CD4-positive, CD25-positive, alpha-beta regulatory T cell (primary cell): ENCODE data around the gene CCDC50. TPM values are rescaled to one million over a fixed set of nuclear protein-coding genes. Genes with fewer than 3 reads are reported as not detected.

ENCODE experiments used
- ATAC-seq, 2 donors: fragments of 150-1000 bp; cut with Tn5 transposase; one replicate each; pipeline ENCODE4 v1.10.0; 2021; ENCODE audit warnings: low read depth in 2 of 2, moderate number of reproducible peaks in 2 of 2, moderate library complexity in 1 of 2
- DNase-seq, 3 donors: peaks; one replicate each; pipeline versions ENCODE4 v3.0.0 to v3.0.0-alpha.2; 2012 to 2022; ENCODE audit warnings: mixed read lengths in 1 of 3
- H3K27ac ChIP-seq: one replicate; pipeline ENCODE4 v1.7.0; 2013; ENCODE audit warnings: mild to moderate bottlenecking, low read length; ENCODE audit not compliant: insufficient read depth, poor library complexity, severe bottlenecking
- H3K27me3 ChIP-seq: one replicate; pipeline ENCODE4 v1.7.0; 2013; ENCODE audit warnings: low read length; ENCODE audit not compliant: control insufficient read depth, insufficient read depth
- H3K36me3 ChIP-seq: one replicate; pipeline ENCODE4 v1.7.0; 2013; ENCODE audit warnings: mild to moderate bottlenecking, low read length, moderate library complexity; ENCODE audit not compliant: control insufficient read depth, insufficient read depth
- H3K4me1 ChIP-seq: 2 replicates; pipeline ENCODE4 v1.7.0; 2013; ENCODE audit warnings: mild to moderate bottlenecking, low read length; ENCODE audit not compliant: insufficient read depth, control insufficient read depth, poor library complexity, severe bottlenecking
- H3K4me3 ChIP-seq: one replicate; pipeline ENCODE4 v1.7.0; 2013; ENCODE audit warnings: low read depth, mild to moderate bottlenecking, low read length, moderate library complexity
- H3K9me3 ChIP-seq, 2 experiments: 1 replicate in 1 of 2; 2 replicates in 1 of 2; pipeline ENCODE4 v1.7.0; 2013; ENCODE audit warnings: low read length in 2 of 2, mild to moderate bottlenecking in 1 of 2, moderate library complexity in 1 of 2; ENCODE audit not compliant: control insufficient read depth in 2 of 2
- H3K27ac Mint-ChIP-seq, 3 donors: one replicate each; pipeline ENCODE4 v1.8.0; 2020 to 2022; ENCODE audit warnings: mild to moderate bottlenecking in 3 of 3, mixed read lengths in 3 of 3, moderate library complexity in 2 of 3
- H3K27me3 Mint-ChIP-seq: one replicate; pipeline ENCODE4 v1.8.0; 2022; ENCODE audit warnings: mild to moderate bottlenecking, mixed read lengths
- H3K36me3 Mint-ChIP-seq: one replicate; pipeline ENCODE4 v1.8.0; 2020; ENCODE audit warnings: mixed read lengths
- H3K4me1 Mint-ChIP-seq, 4 donors: one replicate each; pipeline ENCODE4 v1.8.0; 2020 to 2022; ENCODE audit warnings: mixed read lengths in 4 of 4, mild to moderate bottlenecking in 1 of 4
- H3K4me3 Mint-ChIP-seq, 4 donors: one replicate each; pipeline ENCODE4 v1.8.0; 2020 to 2022; ENCODE audit warnings: mild to moderate bottlenecking in 4 of 4, mixed read lengths in 4 of 4, moderate library complexity in 3 of 4
- H3K9me3 Mint-ChIP-seq, 7 donors: one replicate each; pipeline ENCODE4 v1.8.0; 2020 to 2022; ENCODE audit warnings: mixed read lengths in 7 of 7, mild to moderate bottlenecking in 3 of 7, moderate library complexity in 2 of 7
- polyA plus RNA-seq, 4 donors: library from polyadenylated mRNA; unstranded; fragments of 300-500 nt; fragmentation: Illumina TruSeq; gene quantifications; one replicate each; pipeline ENCODE4 v1.2.3, GENCODE V29; 2021
- total RNA-seq: library from RNA; stranded (reverse); gene quantifications from one replicate; pipeline ENCODE4 v1.2.3, GENCODE V29; 2022

The CCDC50 gene
- 10.3 TPM for total RNA-seq
- 10 to 100 TPM in 1 of 4 donors, 1 to 10 TPM in 3; 7.8 to 11.4 (median 9.0) TPM for polyA plus RNA-seq

DNA sequence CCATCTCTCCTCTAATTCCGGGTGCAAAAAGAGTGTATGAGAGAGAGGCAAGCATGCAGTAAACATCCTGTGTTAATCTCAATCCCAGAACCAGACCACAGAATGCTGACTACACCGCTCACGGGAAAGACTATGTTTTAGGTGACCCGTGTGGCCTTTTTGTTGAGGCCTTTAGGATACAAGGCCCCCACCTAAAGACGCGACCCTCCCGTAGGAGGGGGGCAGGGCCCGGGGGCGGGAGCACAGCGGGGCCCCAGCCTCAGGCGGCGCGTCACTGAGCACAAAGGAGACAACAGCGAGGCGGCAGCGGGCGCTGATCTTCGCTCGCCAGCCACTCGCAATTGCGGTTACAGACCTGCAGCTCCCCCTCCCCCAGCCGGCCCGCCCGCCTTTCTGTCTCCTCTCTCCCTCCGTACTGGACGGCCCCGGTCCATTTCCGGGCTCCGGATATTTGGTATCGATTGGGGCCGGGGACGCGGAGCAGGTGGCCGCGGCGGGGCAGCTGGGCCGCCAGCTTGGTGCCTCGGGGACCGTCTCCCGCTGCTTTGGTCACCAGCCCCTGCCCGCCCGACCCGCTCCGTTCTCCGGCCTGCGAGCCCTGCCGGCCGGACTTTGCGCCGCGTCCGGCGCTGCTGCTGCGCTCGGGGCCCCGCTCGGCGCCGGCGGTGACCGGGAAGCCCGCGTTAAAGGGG, at the start of gene CCDC50:
CCDC50 (plus strand) TSS at position 433 of the 692 bp plus-strand sequence. CDS start 281 bp downstream, outside the sequence.
- peak; percentile 36 to 48 (median 39) for DNase-seq
- no peaks in the 10 kb centered on the region for H3K27me3 ChIP-seq
- peak within 1 kb of the TSS; percentile 43 to 86 (median 71) for H3K27ac Mint-ChIP-seq
- peak within 1 kb of the TSS; percentile 83 to 88 (median 88) for H3K4me3 Mint-ChIP-seq
- no peaks in the 10 kb centered on the region for H3K36me3 ChIP-seq
- peaks cover 9% of the 10 kb centered on the region for H3K4me1 ChIP-seq
- ATAC-seq: peak; percentile 45 to 58
- H3K27ac ChIP-seq: no peak within 1 kb of the TSS
- peaks cover 0 to 3% (median 0%) of the 10 kb centered on the region in 7 donors for H3K9me3 Mint-ChIP-seq
- H3K4me3 ChIP-seq: peak within 1 kb of the TSS; percentile 75
- H3K36me3 Mint-ChIP-seq: no peaks in the 10 kb centered on the region
- H3K27me3 Mint-ChIP-seq: peaks cover 8% of the 10 kb centered on the region
- peaks cover 8 to 45% (median 22%) of the 10 kb centered on the region in 4 donors for H3K4me1 Mint-ChIP-seq
- H3K9me3 ChIP-seq: no peaks in the 10 kb centered on the region

GRCh38 chr3:191280111-191280510, 49.1 kb upstream of the CCDC50 start:
- Mint-ChIP-seq H3K4me1 (no peaks in the 10 kb centered on the region), H3K36me3 (no peaks in the 10 kb centered on the region), H3K27me3 (no peaks in the 10 kb centered on the region), H3K4me3 (no peak overlapping the region), H3K27ac (no peak overlapping the region), H3K9me3 (peaks cover 0 to under 1% (median 0%) of the 10 kb centered on the region in 7 donors)
- DNase-seq (no peak), ATAC-seq (no peak)
- H3K27me3 ChIP-seq: no peaks in the 10 kb centered on the region
- H3K4me3 ChIP-seq: no peak overlapping the region
- no peaks in the 10 kb centered on the region for H3K36me3 ChIP-seq
- H3K9me3 ChIP-seq: no peaks in the 10 kb centered on the region
- no peak overlapping the region for H3K27ac ChIP-seq
- H3K4me1 ChIP-seq: no peaks in the 10 kb centered on the region

GRCh38 chr3:191280882-191281281, 48.3 kb upstream of the CCDC50 start:
- no peaks in the 10 kb centered on the region for H3K36me3 ChIP-seq
- H3K27me3 Mint-ChIP-seq: no peaks in the 10 kb centered on the region
- no peak overlapping the region for H3K4me3 Mint-ChIP-seq
- no peak overlapping the region for H3K27ac ChIP-seq
- H3K4me3 ChIP-seq: no peak overlapping the region
- no peaks in the 10 kb centered on the region for H3K9me3 ChIP-seq
- peaks cover 0 to 2% (median 0%) of the 10 kb centered on the region in 7 donors for H3K9me3 Mint-ChIP-seq
- no peaks in the 10 kb centered on the region for H3K36me3 Mint-ChIP-seq
- DNase-seq: no peak
- no peak overlapping the region for H3K27ac Mint-ChIP-seq
- H3K27me3 ChIP-seq: no peaks in the 10 kb centered on the region
- no peaks in the 10 kb centered on the region for H3K4me1 Mint-ChIP-seq
- no peaks in the 10 kb centered on the region for H3K4me1 ChIP-seq
- ATAC-seq: no peak

DNA sequence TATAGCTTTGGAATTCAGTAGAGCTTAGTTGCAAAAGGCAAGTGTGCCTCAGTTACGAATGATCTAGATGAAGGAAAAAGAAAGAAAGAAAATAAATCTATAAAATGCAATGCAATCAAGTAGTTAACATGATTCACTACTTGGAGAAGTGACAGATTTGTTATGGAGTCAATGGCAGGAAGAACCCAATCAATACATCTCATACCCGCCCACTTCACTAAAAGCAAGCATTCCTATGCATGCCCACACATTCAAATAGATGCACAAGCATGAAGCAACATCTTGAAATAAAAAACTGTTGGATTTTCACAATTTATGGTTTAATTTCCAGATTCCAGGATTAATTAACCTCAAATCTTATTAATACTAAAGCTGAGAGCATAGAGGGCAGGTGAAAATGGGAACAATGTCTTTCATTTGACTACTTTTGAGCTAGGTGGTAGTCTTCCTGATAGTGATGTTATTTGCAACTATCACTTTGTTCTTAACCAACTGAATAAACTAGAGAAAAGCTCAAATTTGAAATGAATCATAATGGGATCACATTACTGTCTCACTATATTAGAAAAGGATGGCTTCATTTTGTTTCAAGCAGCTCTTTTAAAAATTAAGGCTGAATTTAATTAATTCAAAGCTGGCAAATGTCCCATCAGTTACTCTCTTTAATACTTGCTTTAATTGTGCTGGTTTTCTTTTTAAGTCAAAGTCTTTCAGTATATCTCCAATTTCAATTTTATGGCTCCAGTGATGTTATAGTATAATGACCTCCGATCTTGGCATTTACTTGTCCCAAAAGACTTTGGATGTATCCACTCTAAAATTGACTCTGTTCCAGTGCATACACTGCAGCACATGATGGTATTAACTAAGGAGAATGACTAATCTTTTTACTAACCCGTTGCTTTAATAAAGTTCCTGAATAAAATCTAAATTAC, 46.7 kb upstream of the CCDC50 start:
- DNase-seq (no peak), ATAC-seq (no peak)
- Histone ChIP-seq H3K4me1 (no peaks in the 10 kb centered on the region), H3K4me3 (no peak overlapping the region), H3K27me3 (no peaks in the 10 kb centered on the region), H3K27ac (no peak overlapping the region), H3K36me3 (no peaks in the 10 kb centered on the region), H3K9me3 (no peaks in the 10 kb centered on the region)
- Mint-ChIP-seq H3K4me1 (no peaks in the 10 kb centered on the region), H3K4me3 (no peak overlapping the region), H3K9me3 (peaks cover 0 to 2% (median 1%) of the 10 kb centered on the region in 7 donors), H3K36me3 (no peaks in the 10 kb centered on the region), H3K27ac (no peak overlapping the region), H3K27me3 (no peaks in the 10 kb centered on the region)

GRCh38 chr3:191283400-191283799, 45.8 kb upstream of the CCDC50 start:
- H3K9me3 ChIP-seq: no peaks in the 10 kb centered on the region
- H3K27me3 Mint-ChIP-seq: no peaks in the 10 kb centered on the region
- H3K36me3 ChIP-seq: no peaks in the 10 kb centered on the region
- H3K4me3 ChIP-seq: no peak overlapping the region
- no peak overlapping the region for H3K4me3 Mint-ChIP-seq
- DNase-seq: no peak
- ATAC-seq: no peak
- H3K4me1 Mint-ChIP-seq: no peaks in the 10 kb centered on the region
- no peak overlapping the region for H3K27ac Mint-ChIP-seq
- H3K4me1 ChIP-seq: no peaks in the 10 kb centered on the region
- H3K36me3 Mint-ChIP-seq: no peaks in the 10 kb centered on the region
- H3K27me3 ChIP-seq: no peaks in the 10 kb centered on the region
- H3K27ac ChIP-seq: no peak overlapping the region
- peaks cover 0 to 6% (median 1%) of the 10 kb centered on the region in 7 donors for H3K9me3 Mint-ChIP-seq

DNA sequence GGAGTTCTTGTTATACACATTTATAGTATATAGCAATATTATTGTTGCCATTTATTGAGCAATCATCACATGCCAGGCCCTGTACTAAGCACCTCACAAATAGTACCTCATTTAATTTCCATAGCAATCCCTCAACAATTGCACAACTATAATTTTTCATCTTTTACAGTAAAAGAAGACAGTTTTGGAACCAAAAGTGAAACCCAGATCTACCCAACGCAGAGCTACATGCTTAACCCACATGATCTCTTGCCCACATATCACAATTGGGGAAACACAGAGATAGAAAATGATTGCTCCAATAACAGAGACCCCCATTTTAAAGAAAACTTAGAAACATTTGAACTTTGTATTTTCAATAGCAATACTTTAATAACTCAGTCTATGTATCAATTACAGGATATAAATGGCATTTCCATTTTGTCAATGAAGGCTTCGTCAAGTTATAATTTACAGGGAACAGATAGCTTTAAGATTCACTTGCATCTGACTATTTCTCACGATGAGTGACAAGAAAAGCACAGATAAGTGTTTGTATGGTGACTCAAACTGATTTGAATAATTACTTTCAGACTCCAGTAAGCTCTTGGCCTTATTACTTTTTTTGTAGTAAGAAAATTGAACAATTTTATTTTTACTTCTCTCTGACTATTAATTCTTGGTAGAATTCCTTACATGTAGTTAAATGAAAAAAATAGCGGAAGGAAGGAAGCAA, 38.7 kb upstream of the CCDC50 start:
- Histone ChIP-seq H3K27me3 (no peaks in the 10 kb centered on the region), H3K4me3 (peak overlapping the region; percentile 73), H3K9me3 (no peaks in the 10 kb centered on the region), H3K36me3 (no peaks in the 10 kb centered on the region), H3K4me1 (no peaks in the 10 kb centered on the region), H3K27ac (peak overlapping the region; percentile 42)
- Mint-ChIP-seq H3K27ac (peak overlapping the region; percentile 15 to 59 (median 45)), H3K4me3 (peak overlapping the region; percentile 32 to 60 (median 51)), H3K9me3 (peaks cover 0 to 6% (median 1%) of the 10 kb centered on the region in 7 donors), H3K4me1 (peaks cover 2 to 14% (median 10%) of the 10 kb centered on the region in 4 donors), H3K36me3 (no peaks in the 10 kb centered on the region), H3K27me3 (no peaks in the 10 kb centered on the region)
- DNase-seq (peak in 2 of 3 donors; percentile 21 to 40), ATAC-seq (no peak)

GRCh38 chr3:191292243-191293015, 36.8 kb upstream of the CCDC50 start:
- H3K27me3 ChIP-seq: no peaks in the 10 kb centered on the region
- H3K4me3 ChIP-seq: no peak overlapping the region
- H3K27me3 Mint-ChIP-seq: no peaks in the 10 kb centered on the region

More at GRCh38 chr3:191292243-191293015, 36.8 kb upstream of the CCDC50 start:
- Mint-ChIP-seq H3K36me3 (no peaks in the 10 kb centered on the region), H3K4me1 (peaks cover 2 to 14% (median 10%) of the 10 kb centered on the region in 4 donors), H3K4me3 (no peak overlapping the region), H3K27ac (no peak overlapping the region), H3K9me3 (peaks cover 0 to 5% (median 1%) of the 10 kb centered on the region in 7 donors)
- H3K27ac ChIP-seq: no peak overlapping the region
- H3K36me3 ChIP-seq: no peaks in the 10 kb centered on the region
- ATAC-seq: no peak
- H3K9me3 ChIP-seq: no peaks in the 10 kb centered on the region
- no peak for DNase-seq
- H3K4me1 ChIP-seq: no peaks in the 10 kb centered on the region
